Iris pigment epithelial cell (primary cell): ENCODE data around the gene FAM221B.

Experiments
- DNase-seq: peaks from one replicate; pipeline ENCODE4 v3.0.0-alpha.2; 2011; ENCODE audit warnings: low read depth

FAM221B gene

DNA sequence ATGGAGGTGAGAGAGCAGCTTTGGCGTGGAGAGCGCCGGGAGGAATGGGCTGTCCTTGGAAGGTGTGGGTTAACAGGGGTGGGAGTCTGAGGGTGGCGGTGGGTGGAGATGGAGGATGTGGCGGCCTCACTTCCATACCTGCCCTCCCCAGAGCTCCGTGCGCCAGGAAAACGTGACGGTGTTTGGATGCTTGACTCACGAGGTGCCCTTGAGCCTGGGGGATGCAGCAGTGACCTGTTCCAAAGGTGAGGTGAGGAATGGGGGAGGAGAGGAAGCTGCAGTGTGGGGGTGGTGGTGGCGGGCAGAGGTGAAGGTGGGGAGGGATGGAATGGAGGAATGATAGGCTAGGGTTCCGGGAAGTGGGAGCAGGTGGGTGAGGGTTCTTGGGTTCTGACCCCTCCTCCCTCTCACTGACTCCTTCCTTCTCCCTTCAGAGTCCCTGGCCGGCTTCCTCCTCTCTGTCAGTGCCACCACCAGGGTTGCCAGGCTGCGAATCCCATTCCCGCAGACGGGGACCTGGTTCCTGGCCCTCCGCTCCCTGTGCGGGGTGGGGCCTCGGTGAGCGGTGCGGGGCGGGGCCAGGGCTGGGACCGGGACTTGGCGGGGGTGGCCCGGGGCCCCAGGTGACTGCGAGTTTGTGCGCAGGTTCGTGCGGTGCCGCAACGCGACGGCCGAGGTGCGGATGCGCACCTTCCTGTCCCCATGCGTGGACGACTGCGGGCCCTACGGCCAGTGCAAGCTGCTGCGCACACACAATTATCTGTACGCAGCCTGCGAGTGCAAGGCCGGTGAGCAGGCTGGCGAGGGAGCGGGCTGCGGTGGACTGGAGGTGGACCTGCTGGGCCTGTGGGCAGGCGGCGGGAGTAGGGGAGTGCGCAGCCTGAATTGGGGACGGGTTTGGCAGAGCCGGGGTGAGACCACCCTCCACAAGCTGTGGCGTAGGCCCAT, 17.6 kb upstream of the FAM221B start:
- DNase-seq, result no peak

DNA sequence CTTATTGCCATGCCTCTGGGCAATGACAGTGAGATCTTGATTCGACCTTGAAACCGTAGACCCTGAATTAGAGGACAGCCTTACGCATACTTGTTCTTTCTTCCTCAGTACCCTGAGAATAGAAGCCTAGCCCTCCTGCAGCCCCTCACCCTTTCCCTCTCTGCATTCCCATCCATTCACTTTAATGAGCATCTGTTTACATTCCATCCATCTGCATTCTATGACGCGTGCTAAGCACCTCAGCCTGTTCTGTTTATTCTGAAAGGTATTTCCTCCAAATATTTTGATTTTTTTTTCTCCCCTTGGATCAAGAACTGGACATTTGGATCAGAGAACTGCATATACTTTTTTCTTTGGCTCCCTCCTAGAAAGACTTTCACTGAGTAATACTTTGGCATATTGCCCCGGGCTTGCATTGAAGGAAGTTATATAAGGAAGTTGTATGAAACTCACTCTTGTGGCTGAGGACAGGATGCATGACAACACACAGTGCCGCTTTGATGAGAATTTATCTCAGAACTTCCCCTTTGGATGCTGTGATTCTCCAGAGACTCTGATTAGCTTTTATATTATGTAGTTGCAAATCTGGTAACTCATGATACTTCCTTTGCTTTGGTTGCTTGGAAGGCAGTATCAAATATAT, 16.2 kb upstream of the FAM221B start:
- DNase-seq, result peak; percentile 90

DNA sequence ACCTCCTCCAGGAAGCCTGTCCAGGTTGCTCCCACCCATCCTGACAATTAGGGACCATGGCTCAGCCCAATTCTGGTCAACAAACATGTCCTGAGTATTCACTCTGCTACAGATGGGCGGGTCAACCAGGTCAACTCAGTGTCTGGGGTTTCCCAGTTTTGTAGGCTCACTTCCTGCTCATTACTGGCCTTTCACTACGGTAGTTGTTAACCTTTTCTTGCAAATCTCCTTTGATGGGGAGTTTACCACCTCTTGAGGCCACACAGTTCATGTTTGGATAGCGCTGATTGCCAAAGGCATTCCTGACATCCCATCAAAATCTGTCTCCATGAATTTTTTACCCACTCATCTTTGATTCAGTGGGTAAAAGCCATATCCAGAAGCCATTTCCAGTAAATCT, 14.3 kb upstream of the FAM221B start:
- DNase-seq, result no peak

DNA sequence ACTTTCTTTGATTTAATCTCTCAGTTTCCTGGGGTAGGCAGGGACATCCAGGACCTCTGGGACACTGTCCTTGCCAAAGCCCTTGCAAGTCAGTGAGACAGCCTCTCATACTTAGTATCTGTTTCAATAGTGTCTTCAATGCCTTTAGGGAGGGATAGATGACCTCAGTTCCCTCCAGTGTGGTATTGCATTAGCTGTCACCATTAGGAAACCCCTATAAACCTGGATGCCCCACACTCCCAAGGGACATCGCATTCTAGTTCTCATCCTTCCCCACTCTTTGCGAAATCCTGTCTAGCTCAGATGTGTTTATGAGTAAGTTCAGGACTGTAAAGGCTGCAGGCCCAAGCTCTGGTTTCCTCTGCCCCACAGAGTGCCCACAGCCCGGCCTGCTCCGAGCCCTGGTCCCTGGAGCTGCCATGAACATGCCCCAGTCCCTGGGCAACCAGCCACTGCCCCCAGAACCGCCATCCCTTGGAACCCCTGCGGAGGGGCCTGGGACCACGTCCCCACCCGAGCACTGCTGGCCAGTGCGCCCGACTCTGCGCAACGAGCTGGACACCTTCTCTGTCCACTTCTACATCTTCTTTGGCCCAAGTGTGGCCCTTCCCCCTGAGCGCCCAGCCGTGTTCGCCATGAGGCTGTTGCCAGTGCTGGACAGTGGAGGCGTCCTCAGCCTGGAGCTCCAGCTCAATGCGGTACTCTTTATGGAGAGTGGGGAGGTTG, 13.7 kb upstream of the FAM221B start:
- no peak for DNase-seq

DNA sequence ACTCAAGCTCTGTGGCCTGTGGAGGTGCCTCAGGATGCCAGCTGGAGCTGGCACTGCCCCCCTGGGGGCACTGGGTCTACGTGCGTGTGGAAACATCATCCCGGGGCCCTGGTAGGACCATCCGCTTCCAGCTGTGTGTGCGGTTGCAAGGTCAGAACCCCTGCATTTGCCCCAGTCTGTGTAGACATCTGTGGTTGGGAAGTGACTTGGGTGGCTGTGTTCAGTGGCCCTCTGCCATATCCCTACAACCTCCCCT, 13.0 kb upstream of the FAM221B start:
- no peak for DNase-seq

DNA sequence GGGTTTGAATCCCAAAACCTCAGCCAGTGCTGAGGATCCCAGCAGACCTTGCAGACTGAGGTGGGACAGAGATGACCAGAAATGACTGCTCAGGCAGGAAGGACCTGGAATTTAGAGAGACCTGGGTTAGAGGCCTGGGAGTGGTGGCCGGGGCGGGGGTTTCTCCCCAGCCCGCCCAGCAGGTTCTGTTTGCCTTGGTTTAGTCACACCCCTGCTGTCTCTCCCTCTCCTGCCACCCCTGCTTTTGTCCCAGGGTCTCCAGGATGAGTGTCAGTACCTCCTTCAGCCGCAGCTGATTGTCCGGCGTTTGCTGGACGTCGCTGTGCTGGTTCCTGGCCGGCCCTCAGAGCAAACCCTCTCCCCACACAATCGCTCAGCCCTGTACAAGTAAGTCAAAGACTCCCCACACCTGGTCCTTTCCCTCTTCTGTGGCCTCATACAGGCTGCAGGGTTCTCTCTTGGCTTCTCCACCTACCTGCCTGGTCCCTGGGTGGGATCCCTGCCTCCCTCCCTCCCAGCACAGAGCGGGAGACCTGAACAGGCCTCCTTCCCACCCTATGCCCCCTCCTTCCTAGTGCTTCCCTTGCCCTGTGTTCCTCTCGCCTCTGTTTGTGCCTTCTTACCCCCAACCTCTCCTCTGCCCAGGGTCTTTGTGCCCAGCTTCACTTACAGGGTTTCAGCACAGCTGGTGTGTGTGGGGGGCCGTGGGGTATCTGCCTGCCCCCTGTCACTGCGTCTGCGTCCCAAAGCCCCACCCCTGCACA, 12.5 kb upstream of the FAM221B start:
- DNase-seq, result no peak

DNA sequence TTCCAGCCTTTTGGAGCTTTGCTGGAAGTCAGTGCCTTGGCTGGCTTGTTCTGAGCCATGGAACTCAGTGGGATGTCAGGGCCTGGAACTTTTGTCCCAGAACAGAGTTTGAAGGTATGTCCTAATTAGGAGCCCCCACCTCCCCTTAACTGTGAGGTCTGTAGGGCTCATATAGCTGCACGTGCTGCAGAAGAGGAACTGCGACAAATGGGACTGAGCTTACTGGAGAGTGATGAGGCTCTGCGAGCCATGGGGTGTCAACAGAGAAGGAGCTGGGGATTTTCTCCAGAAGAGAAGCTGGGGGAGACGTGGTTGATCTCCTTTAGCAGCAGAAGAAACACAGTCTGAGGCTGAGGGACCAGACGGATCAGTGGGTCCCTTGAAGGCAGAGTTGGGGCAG, 11.4 kb upstream of the FAM221B start:
- DNase-seq, result no peak

DNA sequence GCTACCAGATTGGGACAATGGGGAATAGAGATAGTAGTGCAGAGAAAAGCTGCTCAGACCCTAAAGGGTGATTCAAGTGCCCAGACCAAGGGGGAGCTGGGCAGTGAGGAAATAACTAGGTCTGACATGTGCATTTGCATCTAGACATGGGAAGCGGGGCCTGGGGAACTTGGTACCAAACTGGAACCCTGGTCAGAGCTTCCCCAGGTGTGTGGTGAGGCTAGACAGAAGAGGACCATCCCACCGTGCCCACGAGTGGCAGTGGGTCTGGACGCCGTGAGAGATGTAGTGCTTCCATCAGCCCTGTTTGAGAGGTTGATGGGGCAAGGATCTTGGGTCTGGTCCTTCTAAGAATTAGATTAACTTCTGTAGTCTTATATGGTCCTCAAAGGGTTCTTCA, 8.1 kb upstream of the FAM221B start:
- no peak for DNase-seq

DNA sequence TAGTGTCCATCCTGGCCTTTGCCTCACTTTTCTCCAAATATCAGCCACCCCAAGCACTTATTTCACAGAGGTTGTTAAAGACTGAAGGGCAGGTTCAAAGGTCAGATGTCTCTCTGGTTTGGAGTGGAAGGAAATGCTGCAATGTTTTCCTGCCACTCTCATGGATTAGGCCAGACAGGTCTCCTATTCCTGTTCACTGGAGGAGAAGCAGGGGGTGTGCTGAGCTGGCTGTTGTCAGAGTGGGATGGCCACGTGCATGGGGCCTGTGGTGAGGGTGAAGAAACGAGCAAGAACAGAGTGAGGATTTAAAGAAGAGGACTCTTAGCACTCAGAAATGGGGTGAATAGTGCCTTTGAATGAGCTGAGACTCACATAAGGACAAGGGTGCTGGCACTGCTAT, 7.2 kb upstream of the FAM221B start:
- no peak for DNase-seq

DNA sequence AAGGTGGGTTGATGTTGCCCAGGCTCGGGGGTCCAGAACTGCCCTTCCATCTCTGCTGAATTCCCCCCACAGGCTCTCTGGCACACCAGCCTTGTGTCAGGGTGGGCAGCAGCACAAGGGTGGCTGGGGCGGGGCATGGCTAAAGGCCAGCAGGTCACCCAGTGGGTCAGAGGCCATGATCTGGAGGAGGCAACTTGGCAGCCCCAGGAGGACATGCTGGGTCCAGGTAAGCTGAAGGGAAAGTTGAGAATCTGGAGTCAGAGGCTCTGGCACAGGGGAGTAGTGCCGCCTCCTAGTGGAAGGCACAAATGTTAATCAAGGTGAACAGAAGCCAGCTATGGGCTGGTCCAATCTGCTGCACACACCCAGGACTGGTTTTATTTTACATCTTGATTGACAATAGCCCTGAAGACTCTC, 6.7 kb upstream of the FAM221B start:
- no peak for DNase-seq

DNA sequence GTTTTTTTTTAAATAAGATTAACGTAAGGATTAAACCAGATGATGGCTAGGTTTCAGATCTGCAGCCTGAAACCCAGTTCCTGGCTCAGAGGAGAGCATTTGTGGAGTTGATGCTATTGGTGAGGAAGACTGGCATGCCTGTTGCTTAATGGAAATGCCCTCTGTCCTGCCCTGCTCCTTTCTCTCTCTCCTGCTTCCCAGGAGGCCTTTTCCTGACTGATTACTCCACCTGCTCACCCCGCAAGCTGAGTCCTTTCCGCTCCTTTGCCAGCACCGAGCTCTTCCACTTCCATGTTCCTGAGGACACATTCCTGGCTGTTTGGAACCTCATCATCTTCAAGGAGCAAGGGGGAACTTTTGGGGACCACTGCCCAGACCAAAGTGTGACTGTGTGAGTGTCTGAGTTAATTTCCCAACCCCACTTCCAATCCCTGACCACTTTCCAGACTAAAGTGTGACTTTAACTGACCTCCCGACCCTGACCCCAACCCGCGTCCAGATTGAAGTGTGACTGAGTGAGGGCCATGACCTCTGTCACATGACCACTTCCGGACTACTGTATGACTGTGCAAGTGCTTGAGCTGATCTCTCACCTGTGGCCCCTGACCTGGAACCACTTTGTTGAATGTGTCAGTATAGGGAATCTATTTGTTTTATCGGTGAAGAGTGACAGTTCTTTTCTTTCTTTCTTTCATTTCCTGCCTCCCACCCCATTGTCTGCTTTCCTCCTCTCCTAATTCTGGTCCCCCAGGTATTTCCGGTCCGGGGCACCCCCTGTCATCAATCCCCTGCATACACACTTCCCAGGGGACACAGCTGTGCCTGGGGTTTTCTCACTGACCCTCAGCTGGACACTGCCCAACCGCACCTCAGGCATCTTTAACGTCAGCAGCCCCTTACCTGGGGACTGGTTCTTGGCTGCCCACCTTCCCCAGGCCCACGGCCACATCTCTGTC, 6.0 kb upstream of the FAM221B start:
- DNase-seq, result no peak

DNA sequence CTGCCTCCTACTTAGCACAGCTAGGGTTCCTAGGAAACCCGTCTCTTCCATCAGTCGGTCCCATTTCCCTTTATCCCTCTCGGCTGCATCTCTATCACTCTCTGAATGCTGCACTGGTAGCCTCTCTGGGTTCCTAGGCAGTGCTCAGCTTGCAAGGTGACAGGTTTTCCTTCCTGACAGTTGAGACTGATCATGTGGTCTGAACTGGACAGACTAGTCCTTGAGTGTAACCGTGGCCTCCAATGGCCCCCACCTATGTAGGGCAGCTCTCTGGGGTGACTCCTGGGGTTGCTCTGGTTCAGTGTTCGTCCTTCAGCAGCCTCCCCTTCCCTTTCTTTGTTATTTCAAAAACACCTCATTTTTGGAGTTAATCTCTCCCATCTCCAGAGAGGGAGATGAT, 4.3 kb upstream of the FAM221B start:
- no peak for DNase-seq

DNA sequence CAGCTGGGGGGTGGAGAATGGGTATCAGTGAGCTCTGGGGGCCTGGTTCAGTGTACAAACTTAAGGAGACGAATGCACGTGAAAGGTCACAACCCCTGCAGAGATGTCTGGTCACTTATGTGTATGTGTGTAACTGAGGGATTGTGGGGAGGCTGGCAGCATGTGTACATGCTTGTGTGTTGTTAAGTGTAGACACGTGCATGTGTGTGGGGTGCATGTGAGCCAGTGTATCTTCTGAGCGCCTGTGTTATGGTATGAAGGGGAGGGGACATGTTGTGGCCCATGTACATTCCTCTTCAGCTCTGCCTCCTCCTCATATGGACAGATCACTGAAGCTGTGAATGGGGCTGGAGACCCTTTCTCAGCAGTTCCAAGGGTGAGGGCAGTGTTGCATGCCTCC, 2.5 kb upstream of the FAM221B start:
- DNase-seq, result no peak

DNA sequence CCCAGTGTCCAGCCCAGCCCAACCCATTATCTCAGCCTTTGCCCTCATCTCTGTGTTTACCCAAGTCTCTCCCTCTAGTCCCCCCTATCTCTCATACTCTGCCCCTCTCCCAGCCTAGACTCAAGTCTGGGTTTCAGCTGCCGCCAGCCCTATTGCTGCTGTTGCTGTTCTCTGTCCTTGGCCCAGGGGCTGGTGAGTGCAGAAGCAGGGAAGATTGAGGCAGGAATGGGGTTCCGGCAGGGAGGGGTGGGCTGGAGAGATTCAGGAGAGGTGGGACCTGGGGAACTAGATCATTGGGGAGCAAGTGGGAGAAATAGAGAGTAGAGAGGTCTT, 1.2 kb upstream of the FAM221B start:
- no peak for DNase-seq

DNA sequence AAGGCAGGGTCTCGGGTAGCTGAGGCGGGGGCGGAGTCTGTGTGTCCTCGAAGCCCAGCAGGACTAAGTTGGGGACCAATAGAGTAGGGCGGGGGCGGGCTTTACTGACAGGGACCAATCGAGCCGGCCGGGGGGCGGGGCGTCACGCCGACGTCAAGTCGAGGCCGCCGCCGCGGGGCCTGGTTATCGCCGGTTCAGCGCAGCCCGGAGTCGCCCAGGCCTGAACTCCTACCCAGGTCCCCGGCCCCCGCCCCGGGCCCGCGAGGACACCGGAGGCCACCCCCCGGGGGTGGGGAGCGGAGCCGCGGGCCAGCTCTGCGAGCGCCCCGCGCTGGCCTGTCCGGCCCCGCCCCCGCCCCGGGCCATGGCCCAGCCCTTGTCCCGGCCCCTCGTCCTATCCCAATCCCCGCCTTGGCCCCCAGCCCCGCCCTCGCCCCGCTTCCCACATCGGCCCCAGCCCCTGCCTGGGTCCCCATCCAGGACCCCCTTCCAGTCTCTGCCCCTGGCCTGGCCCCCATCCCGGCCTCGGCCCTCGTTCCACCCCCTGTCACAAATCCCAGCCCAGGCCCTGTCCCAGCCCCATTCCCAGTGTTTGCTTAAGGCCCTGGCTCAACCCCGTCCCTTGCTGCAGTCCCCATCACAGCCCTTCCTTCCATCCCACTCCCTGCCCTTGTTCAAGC, 692 bp upstream of the FAM221B start, which contains the start of gene TMEM8B:
TMEM8B (plus strand) TSS at position 145 of the 680 bp plus-strand sequence; CDS start at position 365, 220 bp downstream.
- peak; percentile 93 for DNase-seq

DNA sequence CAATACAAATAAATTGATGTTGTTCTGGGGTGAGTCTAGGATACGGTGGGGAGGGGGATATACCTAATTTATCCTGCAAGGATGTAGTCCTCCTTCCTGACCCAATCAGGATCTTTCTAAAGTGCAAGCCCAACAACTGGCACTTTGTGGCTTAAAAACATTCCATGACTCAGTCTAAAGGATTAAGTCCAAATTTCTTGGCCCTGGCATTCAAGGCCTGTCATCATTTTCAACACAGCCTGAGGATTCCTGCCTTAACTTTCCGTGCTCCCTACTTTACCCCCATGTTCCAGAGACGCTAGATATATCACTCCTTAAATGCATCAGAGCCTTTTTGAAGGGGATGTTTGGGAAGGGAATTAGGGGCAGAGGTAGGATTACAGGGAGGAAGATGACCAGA, 1.0 kb downstream of the FAM221B start:
- peak; percentile 83 for DNase-seq

DNA sequence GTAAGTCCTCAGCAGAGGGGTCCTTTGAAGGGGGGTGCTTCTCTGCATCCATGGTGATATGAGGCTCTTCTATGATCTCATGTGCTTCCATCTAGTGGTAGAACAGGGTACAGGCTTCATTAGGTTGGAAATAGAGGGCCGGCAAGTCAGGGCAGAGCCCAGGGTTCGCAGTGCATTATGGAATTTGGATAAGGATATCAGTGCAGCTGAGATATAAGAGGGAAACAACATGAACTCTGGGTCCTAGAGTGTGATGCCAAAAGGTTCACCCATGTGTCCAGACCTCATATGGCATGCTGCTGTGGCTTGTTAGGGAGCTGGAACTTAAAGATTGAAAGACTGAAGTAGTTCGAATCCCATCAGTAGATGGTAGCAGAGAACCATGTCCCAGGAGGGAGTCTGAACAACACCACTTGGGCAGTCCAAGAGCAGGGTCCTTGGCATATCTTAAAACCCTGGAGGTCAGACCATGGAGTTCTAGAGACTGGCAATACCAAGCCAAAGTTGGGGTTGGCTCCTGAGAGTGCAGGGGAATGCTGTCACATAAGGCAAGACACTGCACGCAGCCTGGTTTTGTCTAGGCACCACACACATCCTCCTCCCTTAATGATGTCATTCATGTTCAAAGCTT, 2.3 kb downstream of the FAM221B start:
- peak; percentile 72 for DNase-seq

DNA sequence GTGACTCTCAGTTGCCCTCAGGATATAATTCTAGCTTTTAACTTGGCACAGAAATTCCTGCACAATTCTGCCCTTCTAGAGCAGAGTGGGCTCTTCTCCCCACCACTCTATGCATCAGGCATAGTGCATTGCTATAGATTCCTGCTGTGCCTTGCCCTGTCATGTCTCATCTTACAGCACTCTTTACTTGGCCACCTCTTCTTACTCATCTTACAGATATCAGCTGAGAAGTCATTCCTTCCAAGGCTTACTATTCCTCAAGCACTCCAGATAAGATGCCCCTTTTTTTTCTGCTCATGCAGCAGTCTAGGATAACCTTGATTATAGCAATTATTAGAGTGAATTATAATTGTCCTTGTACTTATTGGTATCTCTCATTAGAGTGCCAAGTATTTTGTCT, 5.6 kb downstream of the FAM221B start:
- peak; percentile 27 for DNase-seq

DNA sequence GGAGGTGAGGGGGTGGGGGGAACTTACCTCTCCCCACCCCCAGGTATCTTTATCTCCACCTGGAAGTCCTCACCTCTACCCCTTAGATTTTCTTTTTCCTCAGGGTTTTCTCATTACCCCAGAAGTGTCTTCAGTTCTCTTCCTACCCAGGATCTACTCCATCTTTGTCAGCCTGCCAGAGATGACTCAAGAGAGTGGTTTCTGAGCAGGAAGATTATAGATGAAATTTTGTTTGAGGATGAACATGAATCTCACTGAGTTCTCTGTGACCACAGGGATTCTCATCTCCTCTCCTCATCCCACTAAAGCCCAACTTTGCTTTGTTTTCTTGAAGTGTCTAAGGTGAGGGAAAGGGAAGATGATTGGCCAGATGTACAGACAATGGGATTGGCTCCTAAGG, 8.5 kb downstream of the FAM221B start:
- DNase-seq, result peak; percentile 88

DNA sequence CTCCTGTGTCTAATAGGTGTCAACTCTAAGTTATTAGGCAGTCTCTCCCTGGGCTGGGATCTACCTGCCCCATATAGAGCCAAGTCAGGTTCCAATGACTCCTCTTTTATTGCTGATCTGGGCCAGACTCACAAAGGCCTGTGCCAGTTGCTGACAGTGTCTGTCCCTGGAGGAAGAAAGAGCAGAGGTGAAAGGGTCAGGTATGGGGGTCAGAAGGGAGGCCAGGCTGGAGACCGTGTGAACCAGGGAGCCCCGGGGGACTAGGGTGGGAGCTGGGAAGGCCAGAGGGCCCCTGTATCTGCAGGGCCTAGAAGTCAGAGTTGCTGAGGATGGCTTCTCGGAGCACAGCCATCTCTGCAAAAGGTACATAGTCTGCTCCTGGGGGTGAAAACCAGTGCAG, 10.2 kb downstream of the FAM221B start:
- DNase-seq, result no peak
